HEK293 (cell line): ENCODE data around the gene TBCK.

Experiments
- CTCF ChIP-seq: fragments of 450-650 bp; formaldehyde crosslinking; IDR thresholded peaks from 2 replicates; pipeline ENCODE4 v1.5.1; 2016; ENCODE audit warnings: missing biosample characterization, missing genetic modification characterization
- PATZ1 ChIP-seq: fragments of 450-650 bp; formaldehyde crosslinking; IDR thresholded peaks from 2 replicates; pipeline ENCODE4 v1.5.1; 2016; ENCODE audit warnings: missing biosample characterization, missing genetic modification characterization
- SP2 ChIP-seq: fragments of 450-650 bp; formaldehyde crosslinking; IDR thresholded peaks from 2 replicates; pipeline ENCODE4 v1.5.1; 2016; ENCODE audit warnings: missing biosample characterization, missing genetic modification characterization
- TSHZ1 ChIP-seq: fragments of 450-650 bp; formaldehyde crosslinking; IDR thresholded peaks from 2 replicates; pipeline ENCODE4 v1.5.1; 2016; ENCODE audit warnings: missing biosample characterization, missing genetic modification characterization, borderline replicate concordance
- ZNF132 ChIP-seq: fragments of 450-650 bp; formaldehyde crosslinking; IDR thresholded peaks from 2 replicates; pipeline ENCODE4 v1.5.1; 2017; ENCODE audit warnings: missing biosample characterization, missing genetic modification characterization, borderline replicate concordance
- ZNF404 ChIP-seq: fragments of 450-650 bp; formaldehyde crosslinking; IDR thresholded peaks from 2 replicates; pipeline ENCODE4 v1.5.1; 2017; ENCODE audit warnings: missing biosample characterization, missing genetic modification characterization
- ZNF692 ChIP-seq: fragments of 450-650 bp; formaldehyde crosslinking; IDR thresholded peaks from 2 replicates; pipeline ENCODE4 v1.5.1; 2016; ENCODE audit warnings: missing biosample characterization, missing genetic modification characterization

GRCh38 chr4:106353786-106354185 is 37.8 kb upstream of the TBCK start:
- TF ChIP-seq ZNF132: no peak
- TF ChIP-seq SP2 (tag by site-specific recombination): no peak
- no peak for TF ChIP-seq TSHZ1 (tag by site-specific recombination)
- TF ChIP-seq CTCF (tag by site-specific recombination): no peak
- TF ChIP-seq ZNF692 (tag by site-specific recombination): no peak
- no peak for TF ChIP-seq PATZ1 (tag by site-specific recombination)
- TF ChIP-seq ZNF404 (tag by site-specific recombination): no peak
